ENCODE data around the gene CNOT2. TPM values are rescaled to one million over a fixed set of nuclear protein-coding genes. Genes with fewer than 3 reads are reported as not detected.

The CNOT2 gene
- total RNA-seq, 1 donor from 2014 or later = 134 TPM

DNA sequence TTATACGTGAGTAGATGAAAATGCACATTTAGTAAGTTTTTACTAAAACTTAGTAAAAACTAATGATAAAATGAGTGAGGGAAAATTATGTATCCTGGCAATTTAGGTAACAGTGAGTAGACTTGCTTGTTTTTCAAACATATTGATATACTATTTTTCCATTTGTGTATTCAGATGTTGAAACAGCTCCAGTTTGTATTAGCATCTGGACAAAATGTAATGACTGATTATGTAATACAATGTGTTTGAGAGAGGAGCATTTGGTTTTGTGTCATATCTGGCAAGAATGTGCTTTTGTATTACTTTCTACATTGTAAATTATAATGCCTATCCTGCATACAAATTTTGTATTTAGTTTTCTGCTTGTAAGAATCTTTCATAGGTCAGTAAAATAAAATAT is 5.6 kb downstream of the CNOT2 start:
- Histone ChIP-seq H3K4me3 (ENCODE audit: low read length in 3 of 3) (no peak overlapping the region), H3K4me1 (ENCODE audit: control insufficient read depth in 3 of 3, insufficient read depth in 3 of 3, low read length in 3 of 3) (peaks cover 11 to 31% (median 28%) of the 10 kb centered on the region in 3 donors), H3K36me3 (ENCODE audit: control insufficient read depth in 3 of 3, insufficient read depth in 3 of 3, low read length in 3 of 3) (no peaks in the 10 kb centered on the region), H3K9me3 (ENCODE audit: control insufficient read depth in 3 of 3, low read length in 3 of 3) (no peaks in the 10 kb centered on the region), H3K27me3 (ENCODE audit: control insufficient read depth in 3 of 3, insufficient read depth in 3 of 3, low read length in 3 of 3) (no peaks in the 10 kb centered on the region), H3K9ac (ENCODE audit: low read depth in 1 of 3, low read length in 3 of 3) (no peak overlapping the region), H3K27ac (ENCODE audit: low read depth, low read length) (no peak overlapping the region)

DNA sequence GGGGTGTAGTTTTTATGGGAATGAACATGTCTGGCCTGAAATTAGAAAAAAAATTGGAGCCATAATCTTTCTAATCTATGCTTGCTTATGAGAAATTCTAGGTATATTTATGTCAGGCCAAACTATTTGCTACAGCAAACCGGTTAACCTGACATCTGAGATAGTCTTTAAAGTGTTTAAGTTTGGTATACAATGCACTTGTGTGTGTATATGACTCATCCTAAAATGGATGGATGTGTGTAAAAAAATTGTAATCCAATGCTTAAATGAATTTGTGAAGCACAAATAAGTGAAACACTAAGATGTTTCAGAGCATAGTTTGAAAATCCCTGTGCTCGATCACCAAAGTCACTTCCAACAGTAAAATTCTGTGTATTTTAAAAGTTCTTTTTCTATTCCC is 6.7 kb downstream of the CNOT2 start:
- no peaks in the 10 kb centered on the region for H3K9me3 ChIP-seq (ENCODE audit: control insufficient read depth in 3 of 3, low read length in 3 of 3)
- H3K27me3 ChIP-seq (ENCODE audit: control insufficient read depth in 3 of 3, insufficient read depth in 3 of 3, low read length in 3 of 3) = no peaks in the 10 kb centered on the region
- no peak overlapping the region for H3K9ac ChIP-seq (ENCODE audit: low read depth in 1 of 3, low read length in 3 of 3)
- no peak overlapping the region for H3K4me3 ChIP-seq (ENCODE audit: low read length in 3 of 3)
- peaks cover 6 to 22% (median 22%) of the 10 kb centered on the region in 3 donors for H3K4me1 ChIP-seq (ENCODE audit: control insufficient read depth in 3 of 3, insufficient read depth in 3 of 3, low read length in 3 of 3)
- H3K36me3 ChIP-seq (ENCODE audit: control insufficient read depth in 3 of 3, insufficient read depth in 3 of 3, low read length in 3 of 3) = no peaks in the 10 kb centered on the region
- H3K27ac ChIP-seq (ENCODE audit: low read depth, low read length) = no peak overlapping the region

- no peaks in the 10 kb centered on the region for H3K36me3 ChIP-seq (ENCODE audit: control insufficient read depth in 3 of 3, insufficient read depth in 3 of 3, low read length in 3 of 3)
- no peak overlapping the region for H3K9ac ChIP-seq (ENCODE audit: low read depth in 1 of 3, low read length in 3 of 3)
- no peaks in the 10 kb centered on the region for H3K9me3 ChIP-seq (ENCODE audit: control insufficient read depth in 3 of 3, low read length in 3 of 3)
- no peaks in the 10 kb centered on the region for H3K27me3 ChIP-seq (ENCODE audit: control insufficient read depth in 3 of 3, insufficient read depth in 3 of 3, low read length in 3 of 3)
- H3K4me1 ChIP-seq (ENCODE audit: control insufficient read depth in 3 of 3, insufficient read depth in 3 of 3, low read length in 3 of 3) = peaks cover 3 to 20% (median 12%) of the 10 kb centered on the region in 3 donors
- no peak overlapping the region for H3K4me3 ChIP-seq (ENCODE audit: low read length in 3 of 3)
- no peak overlapping the region for H3K27ac ChIP-seq (ENCODE audit: low read depth, low read length)
These were observed 8.0 kb downstream of the CNOT2 start for GRCh38 chr12:70251226-70251625.

GRCh38 chr12:70251661-70252060 is 8.4 kb downstream of the CNOT2 start:
- Histone ChIP-seq H3K9ac (ENCODE audit: low read depth in 1 of 3, low read length in 3 of 3) (no peak overlapping the region), H3K27me3 (ENCODE audit: control insufficient read depth in 3 of 3, insufficient read depth in 3 of 3, low read length in 3 of 3) (no peaks in the 10 kb centered on the region), H3K9me3 (ENCODE audit: control insufficient read depth in 3 of 3, low read length in 3 of 3) (no peaks in the 10 kb centered on the region), H3K36me3 (ENCODE audit: control insufficient read depth in 3 of 3, insufficient read depth in 3 of 3, low read length in 3 of 3) (no peaks in the 10 kb centered on the region), H3K27ac (ENCODE audit: low read depth, low read length) (no peak overlapping the region), H3K4me1 (ENCODE audit: control insufficient read depth in 3 of 3, insufficient read depth in 3 of 3, low read length in 3 of 3) (peaks cover 0 to 16% (median 13%) of the 10 kb centered on the region in 3 donors), H3K4me3 (ENCODE audit: low read length in 3 of 3) (no peak overlapping the region)

GRCh38 chr12:70252832-70253231 is 9.6 kb downstream of the CNOT2 start:
- Histone ChIP-seq H3K4me3 (ENCODE audit: low read length in 3 of 3) (no peak overlapping the region), H3K36me3 (ENCODE audit: control insufficient read depth in 3 of 3, insufficient read depth in 3 of 3, low read length in 3 of 3) (no peaks in the 10 kb centered on the region), H3K27me3 (ENCODE audit: control insufficient read depth in 3 of 3, insufficient read depth in 3 of 3, low read length in 3 of 3) (no peaks in the 10 kb centered on the region), H3K9me3 (ENCODE audit: control insufficient read depth in 3 of 3, low read length in 3 of 3) (no peaks in the 10 kb centered on the region), H3K9ac (ENCODE audit: low read depth in 1 of 3, low read length in 3 of 3) (no peak overlapping the region), H3K27ac (ENCODE audit: low read depth, low read length) (no peak overlapping the region), H3K4me1 (ENCODE audit: control insufficient read depth in 3 of 3, insufficient read depth in 3 of 3, low read length in 3 of 3) (peaks cover 0 to 13% (median 11%) of the 10 kb centered on the region in 3 donors)

GRCh38 chr12:70254225-70254624 is 11.0 kb downstream of the CNOT2 start:
- peaks cover 0 to 10% (median 2%) of the 10 kb centered on the region in 3 donors for H3K4me1 ChIP-seq (ENCODE audit: control insufficient read depth in 3 of 3, insufficient read depth in 3 of 3, low read length in 3 of 3)
- no peaks in the 10 kb centered on the region for H3K36me3 ChIP-seq (ENCODE audit: control insufficient read depth in 3 of 3, insufficient read depth in 3 of 3, low read length in 3 of 3)
- no peak overlapping the region for H3K9ac ChIP-seq (ENCODE audit: low read depth in 1 of 3, low read length in 3 of 3)

DNA sequence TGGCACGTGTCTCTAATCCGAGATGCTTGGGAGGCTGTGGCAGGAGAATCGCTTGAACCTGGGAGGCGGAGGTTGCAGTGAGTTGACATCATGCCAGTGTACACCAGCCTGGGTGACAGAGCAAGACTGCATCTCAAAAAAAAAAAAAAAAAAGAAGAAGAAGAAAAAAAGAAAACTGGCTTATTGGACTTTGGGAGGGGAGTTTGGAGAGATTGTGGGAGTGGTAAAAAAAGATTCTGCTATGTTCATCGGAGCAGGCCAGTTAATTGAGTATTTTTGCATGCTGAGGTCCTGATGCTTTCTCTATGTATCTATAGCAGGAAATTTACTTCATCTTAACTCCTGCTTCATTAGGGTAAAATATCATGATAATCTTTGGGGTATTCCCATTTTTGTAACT is 11.6 kb downstream of the CNOT2 start:
- H3K27ac ChIP-seq (ENCODE audit: low read depth, low read length) = no peak overlapping the region
- H3K4me3 ChIP-seq (ENCODE audit: low read length in 3 of 3) = no peak overlapping the region
- no peaks in the 10 kb centered on the region for H3K27me3 ChIP-seq (ENCODE audit: control insufficient read depth in 3 of 3, insufficient read depth in 3 of 3, low read length in 3 of 3)
- no peaks in the 10 kb centered on the region for H3K9me3 ChIP-seq (ENCODE audit: control insufficient read depth in 3 of 3, low read length in 3 of 3)
- H3K36me3 ChIP-seq (ENCODE audit: control insufficient read depth in 3 of 3, insufficient read depth in 3 of 3, low read length in 3 of 3) = no peaks in the 10 kb centered on the region
- peaks cover 0 to 10% (median 2%) of the 10 kb centered on the region in 3 donors for H3K4me1 ChIP-seq (ENCODE audit: control insufficient read depth in 3 of 3, insufficient read depth in 3 of 3, low read length in 3 of 3)
- no peak overlapping the region for H3K9ac ChIP-seq (ENCODE audit: low read depth in 1 of 3, low read length in 3 of 3)

More at GRCh38 chr12:70254225-70254624, 11.0 kb downstream of the CNOT2 start:
- Histone ChIP-seq H3K27me3 (ENCODE audit: control insufficient read depth in 3 of 3, insufficient read depth in 3 of 3, low read length in 3 of 3) (no peaks in the 10 kb centered on the region), H3K27ac (ENCODE audit: low read depth, low read length) (no peak overlapping the region), H3K4me3 (ENCODE audit: low read length in 3 of 3) (no peak overlapping the region), H3K9me3 (ENCODE audit: control insufficient read depth in 3 of 3, low read length in 3 of 3) (no peaks in the 10 kb centered on the region)

DNA sequence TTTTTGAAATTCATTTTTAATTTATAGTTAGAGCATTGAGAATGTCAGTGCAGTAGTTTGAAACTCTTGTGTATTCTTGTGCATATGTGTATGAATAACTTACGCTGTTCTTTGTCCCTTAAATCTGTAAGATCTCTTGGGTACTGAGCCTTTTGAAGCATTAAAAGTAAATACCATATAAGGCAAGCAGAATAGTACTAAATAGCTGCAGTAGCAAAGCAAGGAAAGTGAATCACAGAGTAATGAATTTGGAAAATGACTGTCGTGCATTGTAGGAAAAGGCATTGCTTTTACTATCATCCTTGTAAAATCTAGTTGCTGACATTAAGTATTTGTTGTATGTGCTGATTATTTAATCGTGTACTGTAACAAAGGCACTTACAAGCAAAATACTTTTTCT is 12.1 kb downstream of the CNOT2 start:
- H3K4me1 ChIP-seq (ENCODE audit: control insufficient read depth in 3 of 3, insufficient read depth in 3 of 3, low read length in 3 of 3) = peaks cover 0 to 10% (median 2%) of the 10 kb centered on the region in 3 donors
- no peak overlapping the region for H3K9ac ChIP-seq (ENCODE audit: low read depth in 1 of 3, low read length in 3 of 3)
- H3K36me3 ChIP-seq (ENCODE audit: control insufficient read depth in 3 of 3, insufficient read depth in 3 of 3, low read length in 3 of 3) = no peaks in the 10 kb centered on the region
- no peak overlapping the region for H3K27ac ChIP-seq (ENCODE audit: low read depth, low read length)
- H3K9me3 ChIP-seq (ENCODE audit: control insufficient read depth in 3 of 3, low read length in 3 of 3) = no peaks in the 10 kb centered on the region
- no peak overlapping the region for H3K4me3 ChIP-seq (ENCODE audit: low read length in 3 of 3)
- no peaks in the 10 kb centered on the region for H3K27me3 ChIP-seq (ENCODE audit: control insufficient read depth in 3 of 3, insufficient read depth in 3 of 3, low read length in 3 of 3)

- Histone ChIP-seq H3K27me3 (ENCODE audit: control insufficient read depth in 3 of 3, insufficient read depth in 3 of 3, low read length in 3 of 3) (no peaks in the 10 kb centered on the region), H3K27ac (ENCODE audit: low read depth, low read length) (no peak overlapping the region), H3K9me3 (ENCODE audit: control insufficient read depth in 3 of 3, low read length in 3 of 3) (no peaks in the 10 kb centered on the region), H3K4me3 (ENCODE audit: low read length in 3 of 3) (no peak overlapping the region), H3K36me3 (ENCODE audit: control insufficient read depth in 3 of 3, insufficient read depth in 3 of 3, low read length in 3 of 3) (no peaks in the 10 kb centered on the region), H3K4me1 (ENCODE audit: control insufficient read depth in 3 of 3, insufficient read depth in 3 of 3, low read length in 3 of 3) (peaks cover 0 to 8% (median 2%) of the 10 kb centered on the region in 3 donors), H3K9ac (ENCODE audit: low read depth in 1 of 3, low read length in 3 of 3) (no peak overlapping the region)
These were observed 15.6 kb downstream of the CNOT2 start for GRCh38 chr12:70258605-70259403.

GRCh38 chr12:70260646-70261045 is 17.4 kb downstream of the CNOT2 start:
- no peaks in the 10 kb centered on the region for H3K9me3 ChIP-seq (ENCODE audit: control insufficient read depth in 3 of 3, low read length in 3 of 3)
- H3K4me3 ChIP-seq (ENCODE audit: low read length in 3 of 3) = no peak overlapping the region
- no peak overlapping the region for H3K27ac ChIP-seq (ENCODE audit: low read depth, low read length)
- no peaks in the 10 kb centered on the region for H3K27me3 ChIP-seq (ENCODE audit: control insufficient read depth in 3 of 3, insufficient read depth in 3 of 3, low read length in 3 of 3)
- H3K9ac ChIP-seq (ENCODE audit: low read depth in 1 of 3, low read length in 3 of 3) = no peak overlapping the region
- H3K4me1 ChIP-seq (ENCODE audit: control insufficient read depth in 3 of 3, insufficient read depth in 3 of 3, low read length in 3 of 3) = peaks cover 0 to 16% (median 2%) of the 10 kb centered on the region in 3 donors
- no peaks in the 10 kb centered on the region for H3K36me3 ChIP-seq (ENCODE audit: control insufficient read depth in 3 of 3, insufficient read depth in 3 of 3, low read length in 3 of 3)

Data from skeletal muscle tissue (tissue), 4 donors.